ENCODE results near the gene NPC1.
A peak's percentile ranks its signal among the peaks of the same experiment; 100 is the strongest.
"Not testable (repeated sequence)": the region's sequence is repeated elsewhere in the genome, so short reads cannot be mapped to it uniquely, and the experiment has no call there.

The NPC1 gene

GRCh38 chr18:23608211-23608610, 21.9 kb upstream of the NPC1 start:
- no peak for DNase-seq

- DNase-seq = no peak
Observed at GRCh38 chr18:23605941-23606340, 19.6 kb upstream of the NPC1 start.

- DNase-seq = no peak
Observed at GRCh38 chr18:23599809-23600208, 13.5 kb upstream of the NPC1 start.

GRCh38 chr18:23596183-23596582, 9.9 kb upstream of the NPC1 start:
- DNase-seq = no peak

- DNase-seq = no peak
Observed at GRCh38 chr18:23595591-23595990, 9.3 kb upstream of the NPC1 start.

- no peak for DNase-seq
Observed at GRCh38 chr18:23593720-23594119, 7.4 kb upstream of the NPC1 start.

- DNase-seq = no peak
Observed at GRCh38 chr18:23592911-23593310, 6.6 kb upstream of the NPC1 start.

GRCh38 chr18:23591011-23591410, 4.7 kb upstream of the NPC1 start:
- DNase-seq = no peak

- DNase-seq = no peak
Observed at GRCh38 chr18:23588836-23589560, 2.7 kb upstream of the NPC1 start.

- no peak for DNase-seq
Observed at GRCh38 chr18:23587220-23587642, 925 bp upstream of the NPC1 start.

GRCh38 chr18:23585897-23586248, 433 bp downstream of the NPC1 start:
- no peak for DNase-seq

- peak; percentile 69 for DNase-seq
Observed at GRCh38 chr18:23585007-23585871, 1.1 kb downstream of the NPC1 start.

GRCh38 chr18:23584019-23584983, 2.0 kb downstream of the NPC1 start:
- no peak for DNase-seq

- DNase-seq = no peak
Observed at GRCh38 chr18:23583071-23583865, 3.0 kb downstream of the NPC1 start.

- no peak for DNase-seq
Observed at GRCh38 chr18:23580677-23581367, 5.5 kb downstream of the NPC1 start.

GRCh38 chr18:23578891-23579653, 7.2 kb downstream of the NPC1 start:
- no peak for DNase-seq

GRCh38 chr18:23578067-23578701, 8.1 kb downstream of the NPC1 start:
- no peak for DNase-seq

GRCh38 chr18:23577521-23577920, 8.8 kb downstream of the NPC1 start:
- DNase-seq = not testable (repeated sequence)

GRCh38 chr18:23575309-23575651, 11.0 kb downstream of the NPC1 start:
- DNase-seq = no peak

GRCh38 chr18:23574611-23575308, 11.5 kb downstream of the NPC1 start:
- DNase-seq = no peak

Measured in activated effector memory CD4-positive, alpha-beta T cell treated with anti-CD3 and anti-CD28 coated beads, Interleukin-2, amount 50 U/mL, for 16 hours (primary cell).